Measurements from ENCODE around the gene COG2. TPM values are rescaled to one million over a fixed set of nuclear protein-coding genes. Genes with fewer than 3 reads are reported as not detected.

The COG2 gene
- total and polyA plus RNA-seq, 2 of the 13 experiments (the other 11 are each of a cell fraction or from before 2014, with no cell fraction given): 16.8 to 36.3 TPM

DNA sequence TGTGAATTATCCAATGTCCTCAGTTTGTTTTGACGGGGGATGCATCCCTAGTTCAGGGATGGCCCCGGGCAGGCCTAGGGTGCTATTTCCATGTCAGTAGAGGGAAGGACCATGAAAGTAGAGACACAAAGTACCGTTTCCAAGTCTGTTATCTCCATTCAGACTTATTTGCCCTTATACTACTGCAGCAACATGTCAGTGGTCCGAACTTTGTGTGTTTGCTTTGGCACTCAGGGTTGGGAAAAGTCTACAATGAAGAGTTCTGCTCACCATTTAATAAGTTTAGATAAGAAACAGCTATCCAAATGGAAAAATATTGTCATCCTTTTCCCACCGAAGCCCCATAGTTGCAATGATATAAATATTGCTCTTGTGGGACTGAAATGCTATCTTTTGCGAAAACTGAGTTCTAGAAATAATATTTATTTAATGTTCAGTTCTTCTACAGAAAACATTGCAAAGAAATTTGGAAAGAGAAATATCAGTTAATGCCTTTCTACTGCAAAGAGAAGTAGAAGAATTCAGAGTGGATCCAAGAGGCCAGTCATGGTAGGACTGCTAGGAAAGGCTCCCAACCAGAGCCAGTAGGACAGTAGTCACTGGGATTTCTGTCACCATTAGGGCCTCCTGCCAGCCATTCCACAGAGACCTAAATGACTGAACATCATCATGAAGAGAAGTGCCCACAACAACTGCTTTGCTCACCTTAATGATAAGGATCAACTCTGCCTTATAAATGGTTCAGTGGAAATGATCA, 83.2 kb downstream of the COG2 start (continued):
- no peak for TF ChIP-seq KMT2A (CRISPR knock-in tag; IDR thresholded peaks at IDR 0.05)
- TF ChIP-seq ZNF878 (CRISPR knock-in tag; IDR thresholded peaks at IDR 0.05): no peak
- TF ChIP-seq ELF3 (CRISPR knock-in tag; IDR thresholded peaks at IDR 0.05): peak; percentile 52
- TF ChIP-seq, protein P1, sequence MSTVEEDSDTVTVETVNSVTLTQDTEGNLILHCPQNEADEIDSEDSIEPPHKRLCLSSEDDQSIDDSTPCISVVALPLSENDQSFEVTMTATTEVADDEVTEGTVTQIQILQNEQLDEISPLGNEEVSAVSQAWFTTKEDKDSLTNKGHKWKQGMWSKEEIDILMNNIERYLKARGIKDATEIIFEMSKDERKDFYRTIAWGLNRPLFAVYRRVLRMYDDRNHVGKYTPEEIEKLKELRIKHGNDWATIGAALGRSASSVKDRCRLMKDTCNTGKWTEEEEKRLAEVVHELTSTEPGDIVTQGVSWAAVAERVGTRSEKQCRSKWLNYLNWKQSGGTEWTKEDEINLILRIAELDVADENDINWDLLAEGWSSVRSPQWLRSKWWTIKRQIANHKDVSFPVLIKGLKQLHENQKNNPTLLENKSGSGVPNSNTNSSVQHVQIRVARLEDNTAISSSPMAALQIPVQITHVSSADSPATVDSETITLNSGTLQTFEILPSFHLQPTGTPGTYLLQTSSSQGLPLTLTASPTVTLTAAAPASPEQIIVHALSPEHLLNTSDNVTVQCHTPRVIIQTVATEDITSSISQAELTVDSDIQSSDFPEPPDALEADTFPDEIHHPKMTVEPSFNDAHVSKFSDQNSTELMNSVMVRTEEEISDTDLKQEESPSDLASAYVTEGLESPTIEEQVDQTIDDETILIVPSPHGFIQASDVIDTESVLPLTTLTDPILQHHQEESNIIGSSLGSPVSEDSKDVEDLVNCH (CRISPR knock-in tag; IDR thresholded peaks at IDR 0.05): no peak
- no peak for TF ChIP-seq ZNF251 (CRISPR knock-in tag; IDR thresholded peaks at IDR 0.05)
- no peak for TF ChIP-seq ADNP (CRISPR knock-in tag; IDR thresholded peaks at IDR 0.05)
- peak in 1 of 2 experiments; percentile 17; a peak in 1 of 4 replicates for TF ChIP-seq HMGXB4 (CRISPR knock-in tag; IDR thresholded peaks at IDR 0.05; ENCODE audit: borderline replicate concordance in 1 of 2, low read depth in 1 of 2)
- no peak for TF ChIP-seq KDM4B (CRISPR knock-in tag; IDR thresholded peaks at IDR 0.05)
- TF ChIP-seq MAF1 (CRISPR knock-in tag; IDR thresholded peaks at IDR 0.05; ENCODE audit: borderline replicate concordance): no peak
- TF ChIP-seq PPARG (CRISPR knock-in tag; conservative IDR thresholded peaks at IDR 0.05): 0 out of 2 replicates have a peak, but pooled peaks have one; percentile 50
- no peak for TF ChIP-seq CBX2 (IDR thresholded peaks at IDR 0.05; ENCODE audit: low read depth, low read length)
- TF ChIP-seq CBX2 (CRISPR knock-in tag; IDR thresholded peaks at IDR 0.05; ENCODE audit: low read depth): no peak
- no peak for TF ChIP-seq ZNF232 (CRISPR knock-in tag; IDR thresholded peaks at IDR 0.05; ENCODE audit: borderline replicate concordance)
- TF ChIP-seq BATF2 (CRISPR knock-in tag; IDR thresholded peaks at IDR 0.05): no peak
- TF ChIP-seq SP4 (CRISPR knock-in tag; IDR thresholded peaks at IDR 0.05): no peak
- no peak for TF ChIP-seq ZFP36L1 (CRISPR knock-in tag; IDR thresholded peaks at IDR 0.05)
- TF ChIP-seq ZNF343 (CRISPR knock-in tag; IDR thresholded peaks at IDR 0.05): no peak
- TF ChIP-seq ZNF619 (CRISPR knock-in tag; IDR thresholded peaks at IDR 0.05): no peak
- TF ChIP-seq, protein P2, sequence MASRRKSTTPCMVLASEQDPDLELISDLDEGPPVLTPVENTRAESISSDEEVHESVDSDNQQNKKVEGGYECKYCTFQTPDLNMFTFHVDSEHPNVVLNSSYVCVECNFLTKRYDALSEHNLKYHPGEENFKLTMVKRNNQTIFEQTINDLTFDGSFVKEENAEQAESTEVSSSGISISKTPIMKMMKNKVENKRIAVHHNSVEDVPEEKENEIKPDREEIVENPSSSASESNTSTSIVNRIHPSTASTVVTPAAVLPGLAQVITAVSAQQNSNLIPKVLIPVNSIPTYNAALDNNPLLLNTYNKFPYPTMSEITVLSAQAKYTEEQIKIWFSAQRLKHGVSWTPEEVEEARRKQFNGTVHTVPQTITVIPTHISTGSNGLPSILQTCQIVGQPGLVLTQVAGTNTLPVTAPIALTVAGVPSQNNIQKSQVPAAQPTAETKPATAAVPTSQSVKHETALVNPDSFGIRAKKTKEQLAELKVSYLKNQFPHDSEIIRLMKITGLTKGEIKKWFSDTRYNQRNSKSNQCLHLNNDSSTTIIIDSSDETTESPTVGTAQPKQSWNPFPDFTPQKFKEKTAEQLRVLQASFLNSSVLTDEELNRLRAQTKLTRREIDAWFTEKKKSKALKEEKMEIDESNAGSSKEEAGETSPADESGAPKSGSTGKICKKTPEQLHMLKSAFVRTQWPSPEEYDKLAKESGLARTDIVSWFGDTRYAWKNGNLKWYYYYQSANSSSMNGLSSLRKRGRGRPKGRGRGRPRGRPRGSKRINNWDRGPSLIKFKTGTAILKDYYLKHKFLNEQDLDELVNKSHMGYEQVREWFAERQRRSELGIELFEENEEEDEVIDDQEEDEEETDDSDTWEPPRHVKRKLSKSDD (CRISPR knock-in tag; IDR thresholded peaks at IDR 0.05; ENCODE audit: low read depth): no peak
- TF ChIP-seq ZNF75D (CRISPR knock-in tag; IDR thresholded peaks at IDR 0.05; ENCODE audit: borderline replicate concordance): no peak
- no peak for TF ChIP-seq MXD4 (CRISPR knock-in tag; IDR thresholded peaks at IDR 0.05)
- TF ChIP-seq MIER3 (CRISPR knock-in tag; IDR thresholded peaks at IDR 0.05; ENCODE audit: borderline replicate concordance): peak; percentile 39; the same call in 1 of the 2 replicates
